Measurements from ENCODE around the gene ANK2.

ANK2 gene

GRCh38 chr4:113289766-113290165, 240.3 kb downstream of the ANK2 start:
- no peaks in the 10 kb centered on the region for H3K36me3 ChIP-seq (ENCODE audit: control insufficient read depth in 5 of 5, insufficient read depth in 5 of 5, low read length in 5 of 5)
- H3K4me3 ChIP-seq (ENCODE audit: low read depth in 1 of 5, low read length in 5 of 5) = no peak overlapping the region
- H3K9ac ChIP-seq (ENCODE audit: low read length in 5 of 5) = no peak overlapping the region
- no peaks in the 10 kb centered on the region for H3K9me3 ChIP-seq (ENCODE audit: control insufficient read depth in 5 of 5, low read length in 5 of 5)
- no peak overlapping the region for H3K27ac ChIP-seq (ENCODE audit: low read depth, low read length)
- H3K4me1 ChIP-seq (ENCODE audit: control insufficient read depth in 5 of 5, insufficient read depth in 5 of 5, low read length in 5 of 5) = peaks cover 0 to 25% (median 14%) of the 10 kb centered on the region in 5 donors
- H3K27me3 ChIP-seq (ENCODE audit: control insufficient read depth in 5 of 5, insufficient read depth in 4 of 5, low read length in 5 of 5) = no peaks in the 10 kb centered on the region

- Histone ChIP-seq H3K27me3 (ENCODE audit: control insufficient read depth in 5 of 5, insufficient read depth in 4 of 5, low read length in 5 of 5) (no peaks in the 10 kb centered on the region), H3K9me3 (ENCODE audit: control insufficient read depth in 5 of 5, low read length in 5 of 5) (no peaks in the 10 kb centered on the region), H3K36me3 (ENCODE audit: control insufficient read depth in 5 of 5, insufficient read depth in 5 of 5, low read length in 5 of 5) (no peaks in the 10 kb centered on the region), H3K4me1 (ENCODE audit: control insufficient read depth in 5 of 5, insufficient read depth in 5 of 5, low read length in 5 of 5) (peaks cover 0 to 30% (median 19%) of the 10 kb centered on the region in 5 donors), H3K4me3 (ENCODE audit: low read depth in 1 of 5, low read length in 5 of 5) (no peak overlapping the region), H3K9ac (ENCODE audit: low read length in 5 of 5) (no peak overlapping the region), H3K27ac (ENCODE audit: low read depth, low read length) (no peak overlapping the region)
Observed at GRCh38 chr4:113290666-113291065, 241.2 kb downstream of the ANK2 start.

DNA sequence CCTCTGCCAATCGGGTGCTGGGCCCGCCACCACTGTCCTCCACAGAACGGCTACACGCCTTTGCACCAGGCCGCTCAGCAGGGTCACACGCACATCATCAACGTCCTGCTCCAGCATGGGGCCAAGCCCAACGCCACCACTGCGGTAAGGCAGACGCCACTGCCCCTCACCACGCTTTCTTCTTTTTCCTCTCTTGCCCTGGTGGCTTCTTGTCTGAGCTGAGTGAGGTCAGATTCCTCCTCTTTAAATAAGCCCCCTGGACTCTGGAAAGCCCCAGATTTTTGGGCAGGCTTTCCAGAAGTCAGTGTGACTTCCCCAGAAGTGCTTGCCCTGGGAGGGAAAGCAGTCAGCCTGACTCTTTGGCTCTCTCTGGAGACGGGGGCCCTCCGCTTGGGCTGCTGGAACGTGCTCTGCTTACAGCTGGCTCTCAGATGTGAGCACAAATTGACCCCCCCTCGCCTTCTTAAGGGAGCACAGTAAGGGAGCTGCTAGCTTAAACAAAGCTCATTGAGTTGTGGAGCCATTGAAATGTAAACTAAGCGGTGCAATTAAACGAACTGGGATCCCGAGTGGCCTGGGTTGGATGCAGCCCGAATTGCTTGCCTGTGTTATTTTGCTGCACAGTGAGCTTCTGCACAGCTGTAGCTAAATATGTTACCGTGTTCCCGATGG, 243.1 kb downstream of the ANK2 start:
- H3K9me3 ChIP-seq (ENCODE audit: control insufficient read depth in 5 of 5, low read length in 5 of 5) = no peaks in the 10 kb centered on the region
- no peaks in the 10 kb centered on the region for H3K36me3 ChIP-seq (ENCODE audit: control insufficient read depth in 5 of 5, insufficient read depth in 5 of 5, low read length in 5 of 5)
- peak overlapping the region; percentile 55 to 75 (median 67) for H3K4me3 ChIP-seq (ENCODE audit: low read depth in 1 of 5, low read length in 5 of 5)
- H3K9ac ChIP-seq (ENCODE audit: low read length in 5 of 5) = peak overlapping the region in 3 of 5 donors; percentile 12 to 77 (median 37)
- H3K27ac ChIP-seq (ENCODE audit: low read depth, low read length) = peak overlapping the region; percentile 90
- H3K4me1 ChIP-seq (ENCODE audit: control insufficient read depth in 5 of 5, insufficient read depth in 5 of 5, low read length in 5 of 5) = peaks cover 0 to 42% (median 19%) of the 10 kb centered on the region in 5 donors
- H3K27me3 ChIP-seq (ENCODE audit: control insufficient read depth in 5 of 5, insufficient read depth in 4 of 5, low read length in 5 of 5) = no peaks in the 10 kb centered on the region

DNA sequence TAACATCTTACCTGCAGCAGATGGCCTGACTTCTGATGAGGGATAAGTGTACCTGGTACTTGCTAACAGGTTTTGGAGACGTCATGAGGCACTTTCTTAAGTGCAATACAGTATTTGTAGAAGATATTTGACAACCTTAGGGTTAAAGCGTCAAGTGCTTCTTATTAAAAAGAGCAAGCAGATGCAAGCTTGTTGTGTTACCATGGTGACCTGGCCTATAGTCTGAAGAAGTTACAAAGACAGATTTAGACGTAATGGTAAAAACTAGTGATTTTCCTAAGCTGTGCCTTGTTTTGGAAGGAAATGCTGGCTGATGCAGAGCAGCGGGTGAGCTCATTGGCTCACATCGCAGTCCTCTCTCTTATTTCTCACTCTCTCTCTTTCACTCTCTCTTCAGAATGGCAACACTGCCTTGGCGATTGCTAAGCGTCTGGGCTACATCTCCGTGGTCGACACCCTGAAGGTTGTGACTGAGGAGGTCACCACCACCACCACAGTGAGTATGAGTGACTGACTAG, 243.6 kb downstream of the ANK2 start:
- H3K9ac ChIP-seq (ENCODE audit: low read length in 5 of 5) = peak overlapping the region in 3 of 5 donors; percentile 19 to 77 (median 75)
- no peaks in the 10 kb centered on the region for H3K9me3 ChIP-seq (ENCODE audit: control insufficient read depth in 5 of 5, low read length in 5 of 5)
- H3K4me3 ChIP-seq (ENCODE audit: low read depth in 1 of 5, low read length in 5 of 5) = peak overlapping the region; percentile 55 to 75 (median 67)
- peak overlapping the region; percentile 90 for H3K27ac ChIP-seq (ENCODE audit: low read depth, low read length)
- H3K36me3 ChIP-seq (ENCODE audit: control insufficient read depth in 5 of 5, insufficient read depth in 5 of 5, low read length in 5 of 5) = no peaks in the 10 kb centered on the region
- no peaks in the 10 kb centered on the region for H3K27me3 ChIP-seq (ENCODE audit: control insufficient read depth in 5 of 5, insufficient read depth in 4 of 5, low read length in 5 of 5)
- H3K4me1 ChIP-seq (ENCODE audit: control insufficient read depth in 5 of 5, insufficient read depth in 5 of 5, low read length in 5 of 5) = peaks cover 0 to 42% (median 19%) of the 10 kb centered on the region in 5 donors

GRCh38 chr4:113293674-113294073, 244.2 kb downstream of the ANK2 start:
- Histone ChIP-seq H3K27ac (ENCODE audit: low read depth, low read length) (peak overlapping the region; percentile 90), H3K9me3 (ENCODE audit: control insufficient read depth in 5 of 5, low read length in 5 of 5) (no peaks in the 10 kb centered on the region), H3K27me3 (ENCODE audit: control insufficient read depth in 5 of 5, insufficient read depth in 4 of 5, low read length in 5 of 5) (no peaks in the 10 kb centered on the region), H3K4me3 (ENCODE audit: low read depth in 1 of 5, low read length in 5 of 5) (peak overlapping the region; percentile 55 to 75 (median 67)), H3K36me3 (ENCODE audit: control insufficient read depth in 5 of 5, insufficient read depth in 5 of 5, low read length in 5 of 5) (no peaks in the 10 kb centered on the region), H3K9ac (ENCODE audit: low read length in 5 of 5) (peak overlapping the region in 3 of 5 donors; percentile 19 to 77 (median 75)), H3K4me1 (ENCODE audit: control insufficient read depth in 5 of 5, insufficient read depth in 5 of 5, low read length in 5 of 5) (peaks cover 0 to 42% (median 19%) of the 10 kb centered on the region in 5 donors)

- Histone ChIP-seq H3K27ac (ENCODE audit: low read depth, low read length) (peak overlapping the region; percentile 90), H3K27me3 (ENCODE audit: control insufficient read depth in 5 of 5, insufficient read depth in 4 of 5, low read length in 5 of 5) (no peaks in the 10 kb centered on the region), H3K4me3 (ENCODE audit: low read depth in 1 of 5, low read length in 5 of 5) (peak overlapping the region; percentile 55 to 75 (median 67)), H3K4me1 (ENCODE audit: control insufficient read depth in 5 of 5, insufficient read depth in 5 of 5, low read length in 5 of 5) (peaks cover 0 to 42% (median 19%) of the 10 kb centered on the region in 5 donors), H3K9me3 (ENCODE audit: control insufficient read depth in 5 of 5, low read length in 5 of 5) (no peaks in the 10 kb centered on the region), H3K9ac (ENCODE audit: low read length in 5 of 5) (peak overlapping the region in 4 of 5 donors; percentile 20 to 66 (median 43)), H3K36me3 (ENCODE audit: control insufficient read depth in 5 of 5, insufficient read depth in 5 of 5, low read length in 5 of 5) (no peaks in the 10 kb centered on the region)
Observed at GRCh38 chr4:113294908-113295307, 245.5 kb downstream of the ANK2 start.

DNA sequence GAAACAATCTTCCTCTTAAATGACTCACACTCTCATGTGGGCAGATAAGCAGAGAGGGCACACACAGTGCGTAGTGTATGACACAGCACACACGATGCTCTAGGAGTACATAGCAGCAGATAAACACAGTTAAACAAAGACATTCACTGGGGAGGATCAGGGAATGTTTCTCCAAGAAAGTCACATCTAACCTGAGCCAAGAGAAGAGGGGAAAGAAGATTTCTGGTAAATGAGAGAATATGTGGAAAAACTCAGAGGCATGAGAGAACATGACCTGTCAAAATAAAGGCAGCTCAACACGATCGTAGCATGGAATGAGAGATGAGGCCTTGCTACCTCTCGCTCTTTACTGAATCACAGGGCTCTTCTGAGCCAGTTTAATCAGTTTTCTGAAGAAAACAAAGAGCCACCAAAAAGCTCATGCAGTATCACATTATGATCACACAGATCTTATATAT, 251.0 kb downstream of the ANK2 start:
- Histone ChIP-seq H3K36me3 (ENCODE audit: control insufficient read depth in 5 of 5, insufficient read depth in 5 of 5, low read length in 5 of 5) (no peaks in the 10 kb centered on the region), H3K9ac (ENCODE audit: low read length in 5 of 5) (peak overlapping the region in 1 of 5 donors; percentile 3), H3K4me1 (ENCODE audit: control insufficient read depth in 5 of 5, insufficient read depth in 5 of 5, low read length in 5 of 5) (peaks cover 0 to 16% (median 3%) of the 10 kb centered on the region in 5 donors), H3K27ac (ENCODE audit: low read depth, low read length) (peak overlapping the region; percentile 68), H3K9me3 (ENCODE audit: control insufficient read depth in 5 of 5, low read length in 5 of 5) (no peaks in the 10 kb centered on the region), H3K4me3 (ENCODE audit: low read depth in 1 of 5, low read length in 5 of 5) (no peak overlapping the region), H3K27me3 (ENCODE audit: control insufficient read depth in 5 of 5, insufficient read depth in 4 of 5, low read length in 5 of 5) (no peaks in the 10 kb centered on the region)

DNA sequence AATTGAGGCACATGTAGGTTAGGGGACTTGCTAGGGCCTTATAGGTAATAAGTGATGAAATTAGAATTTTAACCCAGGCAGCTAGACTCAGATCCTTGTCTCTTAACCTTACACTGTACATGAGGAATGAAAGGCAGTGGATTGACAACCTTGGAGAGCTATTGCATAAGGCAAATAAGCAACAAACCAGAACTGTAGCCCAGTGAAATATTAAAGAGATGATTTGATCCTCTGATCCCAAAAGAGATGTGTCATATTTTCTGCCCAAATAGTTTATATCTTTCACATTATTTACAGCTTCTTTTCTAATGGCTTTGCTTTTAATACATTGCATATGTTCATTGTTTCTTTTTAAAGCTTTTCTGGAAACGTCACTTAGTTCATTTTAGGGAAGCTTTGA, 252.6 kb downstream of the ANK2 start:
- H3K4me3 ChIP-seq (ENCODE audit: low read depth in 1 of 5, low read length in 5 of 5) = no peak overlapping the region
- peaks cover 0 to 4% (median 0%) of the 10 kb centered on the region in 5 donors for H3K4me1 ChIP-seq (ENCODE audit: control insufficient read depth in 5 of 5, insufficient read depth in 5 of 5, low read length in 5 of 5)
- no peak overlapping the region for H3K27ac ChIP-seq (ENCODE audit: low read depth, low read length)
- H3K36me3 ChIP-seq (ENCODE audit: control insufficient read depth in 5 of 5, insufficient read depth in 5 of 5, low read length in 5 of 5) = no peaks in the 10 kb centered on the region
- H3K9ac ChIP-seq (ENCODE audit: low read length in 5 of 5) = no peak overlapping the region
- H3K27me3 ChIP-seq (ENCODE audit: control insufficient read depth in 5 of 5, insufficient read depth in 4 of 5, low read length in 5 of 5) = no peaks in the 10 kb centered on the region
- no peaks in the 10 kb centered on the region for H3K9me3 ChIP-seq (ENCODE audit: control insufficient read depth in 5 of 5, low read length in 5 of 5)

- H3K4me3 ChIP-seq (ENCODE audit: low read depth in 1 of 5, low read length in 5 of 5) = no peak overlapping the region
- H3K27me3 ChIP-seq (ENCODE audit: control insufficient read depth in 5 of 5, insufficient read depth in 4 of 5, low read length in 5 of 5) = no peaks in the 10 kb centered on the region
- H3K9me3 ChIP-seq (ENCODE audit: control insufficient read depth in 5 of 5, low read length in 5 of 5) = no peaks in the 10 kb centered on the region
- H3K36me3 ChIP-seq (ENCODE audit: control insufficient read depth in 5 of 5, insufficient read depth in 5 of 5, low read length in 5 of 5) = no peaks in the 10 kb centered on the region
- peaks cover 0 to 4% (median 0%) of the 10 kb centered on the region in 5 donors for H3K4me1 ChIP-seq (ENCODE audit: control insufficient read depth in 5 of 5, insufficient read depth in 5 of 5, low read length in 5 of 5)
- H3K9ac ChIP-seq (ENCODE audit: low read length in 5 of 5) = no peak overlapping the region
- no peak overlapping the region for H3K27ac ChIP-seq (ENCODE audit: low read depth, low read length)
Observed at GRCh38 chr4:113303315-113303714, 253.9 kb downstream of the ANK2 start.

DNA sequence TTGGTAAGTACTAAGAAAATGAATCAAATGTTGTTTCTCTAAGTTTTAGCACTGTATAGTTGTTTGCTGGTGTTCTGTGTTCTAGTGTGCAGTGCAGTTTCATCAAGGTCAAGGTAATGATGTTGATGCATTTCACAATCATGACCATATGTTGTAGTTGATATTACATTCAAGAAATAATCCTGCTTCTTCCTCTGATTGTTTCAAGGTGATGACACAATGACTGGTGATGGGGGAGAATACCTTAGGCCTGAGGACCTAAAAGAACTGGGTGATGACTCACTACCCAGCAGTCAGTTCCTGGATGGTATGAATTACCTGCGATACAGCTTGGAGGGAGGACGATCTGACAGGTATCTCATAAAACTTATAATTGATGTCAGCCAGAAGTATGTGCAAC, 261.6 kb downstream of the ANK2 start:
- Histone ChIP-seq H3K4me3 (ENCODE audit: low read depth in 1 of 5, low read length in 5 of 5) (no peak overlapping the region), H3K36me3 (ENCODE audit: control insufficient read depth in 5 of 5, insufficient read depth in 5 of 5, low read length in 5 of 5) (peaks cover 0 to 13% (median 0%) of the 10 kb centered on the region in 5 donors), H3K9me3 (ENCODE audit: control insufficient read depth in 5 of 5, low read length in 5 of 5) (no peaks in the 10 kb centered on the region), H3K4me1 (ENCODE audit: control insufficient read depth in 5 of 5, insufficient read depth in 5 of 5, low read length in 5 of 5) (no peaks in the 10 kb centered on the region), H3K9ac (ENCODE audit: low read length in 5 of 5) (no peak overlapping the region), H3K27me3 (ENCODE audit: control insufficient read depth in 5 of 5, insufficient read depth in 4 of 5, low read length in 5 of 5) (no peaks in the 10 kb centered on the region), H3K27ac (ENCODE audit: low read depth, low read length) (no peak overlapping the region)

Data from subcutaneous abdominal adipose tissue (tissue), 5 donors.